Gastroesophageal sphincter (tissue), 4 donors: ENCODE measurements around the gene NEUROG1. TPM values are rescaled to one million over a fixed set of nuclear protein-coding genes. Genes with fewer than 3 reads are reported as not detected.

ENCODE experiments used
- ATAC-seq: fragments of 150-250 bp; one replicate; pipeline ENCODE4 v1.9.1; 2016; ENCODE audit warnings: mild to moderate bottlenecking, moderate library complexity
- H3K27ac ChIP-seq, 4 donors: fragments of 200-600 bp; sonication (generic) in 3 of 4; 1 replicate in 3 of 4; 2 replicates in 1 of 4; pipeline ENCODE4 v1.5.1; 2016 to 2019
- H3K27me3 ChIP-seq: fragments of 200-600 bp; sonication (generic); one replicate; pipeline ENCODE4 v1.5.1; 2019
- H3K36me3 ChIP-seq, 2 donors: fragments of 200-600 bp; sonication (generic); one replicate each; pipeline ENCODE4 v1.5.1; 2019; ENCODE audit warnings: control low read depth in 1 of 2
- H3K4me1 ChIP-seq, 3 donors: fragments of 200-600 bp; sonication (generic); 1 replicate in 2 of 3; 2 replicates in 1 of 3; pipeline ENCODE4 v1.5.1; 2016 to 2019; ENCODE audit warnings: control low read depth in 2 of 3
- H3K4me3 ChIP-seq, 2 donors: fragments of 200-600 bp; sonication (generic); one replicate each; pipeline ENCODE4 v1.5.1; 2019; ENCODE audit warnings: mild to moderate bottlenecking in 1 of 2, moderate library complexity in 1 of 2
- H3K9me3 ChIP-seq, 3 donors: fragments of 200-600 bp; sonication (generic); one replicate each; pipeline ENCODE4 v1.5.1; 2017 to 2019; ENCODE audit warnings: control low read depth in 2 of 3
- EP300 ChIP-seq: sonication (generic); formaldehyde crosslinking; IDR thresholded peaks from one replicate; pipeline ENCODE4 v1.6.1; 2017; ENCODE audit warnings: antibody characterized with exemption, mild to moderate bottlenecking
- POLR2A ChIP-seq, 2 donors: fragments of 450-650 bp; IDR thresholded peaks; one replicate each; pipeline ENCODE4 v1.6.1; 2017; ENCODE audit warnings: antibody characterized with exemption in 2 of 2, mild to moderate bottlenecking in 2 of 2, moderate library complexity in 1 of 2
- POLR2AphosphoS5 ChIP-seq: sonication (generic); formaldehyde crosslinking; IDR thresholded peaks from one replicate; pipeline ENCODE4 v1.6.1; 2017; ENCODE audit warnings: antibody characterized with exemption
- WGBS, 2 donors: methylation state at CpG; one replicate each; pipeline ENCODE4 v1.1.5; 2018; ENCODE audit warnings: low coverage in 1 of 2; 5-methylcytosine and 5-hydroxymethylcytosine counted together
- total RNA-seq, 4 donors: library from RNA; depleted of rRNA; stranded (reverse); fragments of >200 nt; gene quantifications; one replicate each; pipeline ENCODE4 v1.1.0, GENCODE V29; 2016
- TF ChIP-seq, protein P1 (sequence below), 4 experiments: fragments of 200-600 bp in 2 of 4; fragments of 450-650 bp in 2 of 4; sonication (generic) in 1 of 4; IDR thresholded peaks; one replicate each; pipeline ENCODE4 v1.5.1; 2017 to 2019; ENCODE audit warnings: antibody characterized with exemption in 4 of 4, mild to moderate bottlenecking in 2 of 4, moderate library complexity in 2 of 4

Gene NEUROG1
- total RNA-seq, 4 donors from 2014 or later = not detected

DNA sequence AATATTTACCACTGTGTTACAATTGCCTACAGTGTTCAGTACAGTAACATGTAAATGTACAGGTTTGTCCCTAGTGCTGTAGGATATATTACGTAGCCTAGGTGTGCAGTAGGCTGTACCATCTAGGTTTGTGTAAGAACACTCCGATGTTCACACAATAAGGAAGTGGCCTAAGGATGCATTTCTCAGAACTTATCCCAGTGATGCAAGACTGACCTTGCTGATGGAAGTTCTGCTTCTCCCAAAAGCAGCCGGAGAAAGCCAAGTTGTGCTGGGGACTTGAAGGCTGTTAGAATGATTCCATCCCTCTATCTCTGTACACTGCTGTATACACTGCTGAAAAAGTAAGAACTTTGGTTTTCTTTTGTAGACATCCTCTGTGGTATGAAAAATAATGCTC lies 21.6 kb downstream of the NEUROG1 start:
- TF ChIP-seq POLR2AphosphoS5 (no peak), POLR2A (IDR thresholded peaks at IDR 0.05) (no peak), EP300 (no peak)
- TF ChIP-seq, protein P1, sequence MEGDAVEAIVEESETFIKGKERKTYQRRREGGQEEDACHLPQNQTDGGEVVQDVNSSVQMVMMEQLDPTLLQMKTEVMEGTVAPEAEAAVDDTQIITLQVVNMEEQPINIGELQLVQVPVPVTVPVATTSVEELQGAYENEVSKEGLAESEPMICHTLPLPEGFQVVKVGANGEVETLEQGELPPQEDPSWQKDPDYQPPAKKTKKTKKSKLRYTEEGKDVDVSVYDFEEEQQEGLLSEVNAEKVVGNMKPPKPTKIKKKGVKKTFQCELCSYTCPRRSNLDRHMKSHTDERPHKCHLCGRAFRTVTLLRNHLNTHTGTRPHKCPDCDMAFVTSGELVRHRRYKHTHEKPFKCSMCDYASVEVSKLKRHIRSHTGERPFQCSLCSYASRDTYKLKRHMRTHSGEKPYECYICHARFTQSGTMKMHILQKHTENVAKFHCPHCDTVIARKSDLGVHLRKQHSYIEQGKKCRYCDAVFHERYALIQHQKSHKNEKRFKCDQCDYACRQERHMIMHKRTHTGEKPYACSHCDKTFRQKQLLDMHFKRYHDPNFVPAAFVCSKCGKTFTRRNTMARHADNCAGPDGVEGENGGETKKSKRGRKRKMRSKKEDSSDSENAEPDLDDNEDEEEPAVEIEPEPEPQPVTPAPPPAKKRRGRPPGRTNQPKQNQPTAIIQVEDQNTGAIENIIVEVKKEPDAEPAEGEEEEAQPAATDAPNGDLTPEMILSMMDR (IDR thresholded peaks at IDR 0.05) = no peak
- WGBS, 2 donors = 90 to 96% methylated on average over 3 of the region's 3 CpGs
- H3K36me3 ChIP-seq = no peaks in the 10 kb centered on the region
- H3K4me3 ChIP-seq = no peak overlapping the region
- no peak overlapping the region for H3K27ac ChIP-seq
- no peak for ATAC-seq
- H3K4me1 ChIP-seq = no peaks in the 10 kb centered on the region
- H3K9me3 ChIP-seq = peaks cover 0 to 22% (median 0%) of the 10 kb centered on the region in 3 donors
- peaks cover 20% of the 10 kb centered on the region for H3K27me3 ChIP-seq

DNA sequence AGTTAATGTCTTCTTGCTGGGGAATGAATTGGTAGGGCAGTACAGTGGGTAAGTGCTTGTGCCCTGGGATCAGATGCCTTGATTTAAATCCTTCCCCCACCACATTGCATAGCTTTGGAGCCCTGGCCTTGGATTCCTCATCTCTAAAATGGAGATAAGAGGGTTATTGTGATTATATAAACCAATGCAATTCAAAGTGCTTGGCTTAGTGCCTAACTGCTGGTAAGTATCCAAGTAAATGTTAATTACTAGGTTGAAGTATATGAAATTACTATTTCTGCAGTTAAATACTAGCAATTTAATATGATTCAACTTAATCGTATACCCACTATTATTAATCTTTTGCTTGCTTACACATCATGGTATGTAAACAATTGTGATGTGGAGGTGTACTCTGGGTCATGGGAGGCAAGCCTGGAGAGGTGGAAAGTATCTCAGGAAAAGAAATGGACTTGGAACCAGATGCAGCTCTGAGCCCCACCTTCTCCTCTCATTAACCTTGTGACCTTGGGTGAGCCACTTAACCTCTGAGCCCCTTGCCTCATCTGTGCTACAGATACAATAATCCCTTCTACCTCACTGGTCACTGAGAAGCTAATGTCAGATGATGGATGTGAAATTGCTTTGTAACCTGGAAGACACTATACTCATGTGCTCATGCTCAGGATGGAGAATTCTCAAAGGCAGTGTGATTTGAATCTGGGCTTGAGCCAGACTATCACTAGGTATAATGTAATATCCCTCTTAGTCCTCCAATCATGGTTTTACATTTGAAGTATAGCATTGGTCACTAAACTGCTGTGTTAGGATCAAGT lies 23.8 kb downstream of the NEUROG1 start:
- 11 to 50% methylated on average over 1 of the region's 1 CpG for WGBS, 2 donors
- H3K4me3 ChIP-seq = no peak overlapping the region
- no peak for ATAC-seq
- H3K9me3 ChIP-seq = peaks cover 0 to 22% (median 0%) of the 10 kb centered on the region in 3 donors
- TF ChIP-seq POLR2AphosphoS5 = no peak
- TF ChIP-seq, protein P1 (IDR thresholded peaks at IDR 0.05) = no peak
- no peak for TF ChIP-seq EP300
- TF ChIP-seq POLR2A (IDR thresholded peaks at IDR 0.05) = no peak
- no peak overlapping the region for H3K27ac ChIP-seq
- peaks cover 31% of the 10 kb centered on the region for H3K27me3 ChIP-seq
- no peaks in the 10 kb centered on the region for H3K36me3 ChIP-seq
- peaks cover 0 to 6% (median 0%) of the 10 kb centered on the region in 3 donors for H3K4me1 ChIP-seq

DNA sequence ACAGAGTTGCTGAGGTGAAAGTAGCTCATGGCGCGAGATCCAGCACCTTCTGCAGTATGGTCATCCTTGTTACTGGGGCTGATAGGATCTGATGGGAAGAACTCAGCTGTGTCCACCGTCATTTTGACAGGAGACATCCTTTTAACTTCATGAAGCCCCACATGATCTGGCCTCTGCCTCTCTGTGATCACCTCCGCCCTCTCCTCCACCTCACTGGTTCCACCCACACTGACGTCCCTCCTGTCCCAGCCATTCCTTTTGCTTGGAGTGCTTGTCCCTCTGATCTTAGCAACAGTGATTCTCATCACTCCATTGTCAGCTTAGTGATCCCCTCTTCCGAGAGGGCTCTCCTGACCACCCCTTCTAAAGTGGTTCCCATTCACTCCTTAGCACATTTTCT lies 25.8 kb downstream of the NEUROG1 start:
- TF ChIP-seq EP300 (no peak), POLR2A (IDR thresholded peaks at IDR 0.05) (no peak), POLR2AphosphoS5 (no peak)
- peaks cover 39% of the 10 kb centered on the region for H3K27me3 ChIP-seq
- no peak overlapping the region for H3K4me3 ChIP-seq
- 37 to 62% methylated on average over 3 to 6 of the region's 6 CpGs for WGBS, 2 donors
- no peak overlapping the region for H3K27ac ChIP-seq
- peaks cover 0 to 6% (median 0%) of the 10 kb centered on the region in 3 donors for H3K4me1 ChIP-seq
- H3K36me3 ChIP-seq = no peaks in the 10 kb centered on the region
- ATAC-seq = no peak
- peaks cover 0 to 13% (median 0%) of the 10 kb centered on the region in 3 donors for H3K9me3 ChIP-seq

DNA sequence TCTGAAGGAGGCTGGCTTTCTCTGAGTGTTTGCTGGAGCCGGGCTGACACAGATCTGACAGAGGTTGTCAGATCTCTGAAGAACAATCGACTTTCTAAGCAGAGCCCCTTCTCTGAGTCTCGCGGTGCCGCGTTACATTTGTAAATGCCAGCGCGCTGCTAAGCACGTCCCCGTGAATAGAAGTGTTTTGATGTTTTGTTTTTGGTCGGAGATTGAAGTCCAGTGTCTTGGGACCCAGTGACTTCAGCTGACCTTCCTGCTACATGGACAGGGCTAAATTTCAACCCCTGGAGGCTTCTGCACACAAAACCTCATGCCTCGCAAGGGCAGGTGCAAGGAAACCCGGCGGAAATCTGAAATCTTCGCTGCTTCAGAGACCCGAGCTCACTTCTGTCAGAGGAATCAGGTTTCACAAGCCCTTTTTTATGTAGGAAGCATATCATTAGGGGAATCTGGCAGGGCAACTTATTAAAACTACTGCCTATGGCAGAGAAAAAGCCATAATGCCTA lies 27.2 kb downstream of the NEUROG1 start:
- Histone ChIP-seq H3K4me3 (no peak overlapping the region), H3K27me3 (peaks cover 53% of the 10 kb centered on the region), H3K36me3 (no peaks in the 10 kb centered on the region), H3K9me3 (no peaks in the 10 kb centered on the region), H3K27ac (no peak overlapping the region), H3K4me1 (peaks cover 0 to 6% (median 0%) of the 10 kb centered on the region in 3 donors)
- TF ChIP-seq POLR2AphosphoS5 (no peak), EP300 (no peak), POLR2A (IDR thresholded peaks at IDR 0.05) (no peak)
- ATAC-seq = no peak
- 11 to 14% methylated on average over 13 to 15 of the region's 16 CpGs for WGBS, 2 donors

DNA sequence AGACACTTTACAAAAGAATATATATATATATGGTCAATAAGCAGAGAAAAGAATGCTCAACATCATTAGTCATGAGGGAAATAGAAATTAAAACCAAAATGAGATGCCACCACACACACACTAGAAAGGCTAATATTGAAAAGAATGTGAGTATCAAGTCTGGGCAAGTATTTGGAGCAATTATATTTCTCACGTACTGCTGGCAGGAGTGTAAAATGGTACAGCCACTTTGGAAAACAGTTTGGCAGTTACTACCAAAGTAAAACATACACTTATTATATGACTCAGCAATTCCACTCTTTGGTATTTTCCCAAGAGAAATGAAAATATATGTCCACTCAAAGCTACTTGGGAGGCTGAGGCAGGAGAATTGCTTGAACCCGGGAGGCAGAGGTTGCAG lies 29.8 kb downstream of the NEUROG1 start:
- Histone ChIP-seq H3K9me3 (no peaks in the 10 kb centered on the region), H3K36me3 (no peaks in the 10 kb centered on the region), H3K27ac (no peak overlapping the region), H3K27me3 (peaks cover 68% of the 10 kb centered on the region), H3K4me3 (no peak overlapping the region), H3K4me1 (peaks cover 0 to 6% (median 0%) of the 10 kb centered on the region in 3 donors)
- WGBS, 2 donors = 45 to 56% methylated on average over 2 of the region's 2 CpGs
- TF ChIP-seq EP300 = no peak
- TF ChIP-seq, protein P1 (IDR thresholded peaks at IDR 0.05) = no peak
- TF ChIP-seq POLR2AphosphoS5 = no peak
- TF ChIP-seq POLR2A (IDR thresholded peaks at IDR 0.05) = no peak
- no peak for ATAC-seq
